OCI-LY7 (cell line): ENCODE measurements around the gene ROBO2.

ENCODE experiments used
- EZH2phosphoT487 ChIP-seq: fragments of 200-600 bp; sonication (generic); IDR thresholded peaks from 2 replicates; pipeline ENCODE4 v1.6.1; 2018; ENCODE audit warnings: low read depth, borderline replicate concordance, mild to moderate bottlenecking, mixed run types, antibody characterized with exemption, low read length, moderate library complexity, mixed read lengths
- TF ChIP-seq, protein P1 (sequence below): fragments of 200-600 bp; sonication (generic); conservative IDR thresholded peaks from 2 replicates; pipeline ENCODE4 v1.5.1; 2014; ENCODE audit warnings: mild to moderate bottlenecking, antibody characterized with exemption, low read length, moderate library complexity, mixed read lengths

DNA sequence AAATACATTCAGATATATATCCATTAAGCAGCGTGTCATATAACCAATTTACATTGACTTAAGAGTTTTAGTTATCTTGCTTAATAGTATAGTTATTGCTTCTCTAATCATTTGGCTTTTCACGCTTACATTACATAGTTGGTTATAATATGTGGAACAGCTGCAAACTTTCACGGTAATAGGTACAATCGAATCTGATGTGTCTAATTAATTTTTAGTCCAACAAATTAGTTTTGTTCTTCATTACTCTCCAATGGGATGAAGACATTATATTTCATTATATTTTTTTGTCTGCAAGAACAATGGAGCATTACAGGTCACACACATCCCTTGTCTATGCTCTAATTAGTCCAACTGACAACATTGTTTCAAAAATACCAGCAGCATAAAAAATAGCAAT, 546.3 kb downstream of the ROBO2 start:
- TF ChIP-seq, protein P1, sequence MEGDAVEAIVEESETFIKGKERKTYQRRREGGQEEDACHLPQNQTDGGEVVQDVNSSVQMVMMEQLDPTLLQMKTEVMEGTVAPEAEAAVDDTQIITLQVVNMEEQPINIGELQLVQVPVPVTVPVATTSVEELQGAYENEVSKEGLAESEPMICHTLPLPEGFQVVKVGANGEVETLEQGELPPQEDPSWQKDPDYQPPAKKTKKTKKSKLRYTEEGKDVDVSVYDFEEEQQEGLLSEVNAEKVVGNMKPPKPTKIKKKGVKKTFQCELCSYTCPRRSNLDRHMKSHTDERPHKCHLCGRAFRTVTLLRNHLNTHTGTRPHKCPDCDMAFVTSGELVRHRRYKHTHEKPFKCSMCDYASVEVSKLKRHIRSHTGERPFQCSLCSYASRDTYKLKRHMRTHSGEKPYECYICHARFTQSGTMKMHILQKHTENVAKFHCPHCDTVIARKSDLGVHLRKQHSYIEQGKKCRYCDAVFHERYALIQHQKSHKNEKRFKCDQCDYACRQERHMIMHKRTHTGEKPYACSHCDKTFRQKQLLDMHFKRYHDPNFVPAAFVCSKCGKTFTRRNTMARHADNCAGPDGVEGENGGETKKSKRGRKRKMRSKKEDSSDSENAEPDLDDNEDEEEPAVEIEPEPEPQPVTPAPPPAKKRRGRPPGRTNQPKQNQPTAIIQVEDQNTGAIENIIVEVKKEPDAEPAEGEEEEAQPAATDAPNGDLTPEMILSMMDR = no peak
- no peak for TF ChIP-seq EZH2phosphoT487
